Measurements from ENCODE around the gene MAB21L3.

The MAB21L3 gene

DNA sequence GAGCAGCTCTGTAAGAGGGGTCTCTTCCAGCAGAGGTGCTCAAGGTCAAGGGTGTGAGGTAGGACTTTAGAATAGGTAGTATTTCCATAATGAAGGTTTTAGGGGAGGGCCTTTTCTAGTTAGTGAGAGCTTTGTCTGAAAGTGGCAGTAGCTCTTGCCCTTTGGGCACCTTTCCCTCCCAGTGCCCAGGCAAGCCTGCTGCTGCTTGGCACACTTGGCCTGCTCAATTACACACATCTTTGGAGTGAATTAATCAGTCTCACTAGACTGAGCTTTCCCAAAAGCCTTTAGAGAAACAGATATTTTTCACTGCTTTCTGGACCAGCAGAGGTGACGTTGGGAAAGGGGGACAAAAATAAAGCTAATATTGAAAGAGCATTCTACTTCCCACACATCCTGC, 48.0 kb downstream of the MAB21L3 start:
- DNase-seq = peak in 1 of 42 donors; percentile 53
- intact Hi-C loops (cut with DNase I) = no loop called here

DNA sequence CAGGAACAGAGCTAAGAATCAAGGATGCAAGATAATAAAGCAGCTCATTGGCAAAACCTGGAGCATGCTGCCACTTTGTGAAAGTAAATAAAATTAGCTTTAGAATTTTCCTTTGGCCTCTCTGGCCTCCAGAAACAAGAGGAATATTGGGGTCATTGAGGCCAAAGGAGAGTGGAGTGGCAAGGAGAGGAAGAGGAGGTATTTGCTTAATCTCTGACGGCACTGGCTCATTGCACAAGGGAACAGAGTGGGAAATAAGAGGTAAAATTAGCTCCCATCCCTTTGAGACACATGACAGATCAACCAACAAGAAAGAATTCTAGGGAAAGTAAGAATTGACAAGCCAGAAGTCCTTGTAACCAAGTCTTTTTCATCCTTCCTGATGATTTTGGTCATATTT, 48.4 kb downstream of the MAB21L3 start:
- intact Hi-C loops (cut with DNase I) = no loop called here
- no peak for DNase-seq

DNA sequence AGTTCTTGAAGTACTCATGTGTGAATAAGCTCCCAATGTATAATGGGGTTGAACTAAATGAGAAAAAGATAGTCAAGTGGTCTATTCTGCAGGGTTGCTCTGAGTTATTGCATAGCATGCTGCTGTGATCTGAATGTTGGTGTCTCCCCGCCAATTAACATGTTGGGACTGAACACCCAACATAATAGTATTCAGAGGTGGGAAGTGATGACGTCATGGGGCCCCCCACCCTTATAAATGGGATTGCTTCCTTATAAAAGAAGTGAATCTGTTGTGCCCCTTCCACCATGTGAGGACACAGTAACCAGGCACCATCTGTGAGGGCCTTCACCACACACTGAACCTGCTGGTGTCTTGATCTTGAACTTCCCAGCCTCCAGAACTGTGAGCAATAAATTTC, 50.2 kb downstream of the MAB21L3 start:
- no peak for DNase-seq
- intact Hi-C loops (cut with DNase I) = no loop called here

DNA sequence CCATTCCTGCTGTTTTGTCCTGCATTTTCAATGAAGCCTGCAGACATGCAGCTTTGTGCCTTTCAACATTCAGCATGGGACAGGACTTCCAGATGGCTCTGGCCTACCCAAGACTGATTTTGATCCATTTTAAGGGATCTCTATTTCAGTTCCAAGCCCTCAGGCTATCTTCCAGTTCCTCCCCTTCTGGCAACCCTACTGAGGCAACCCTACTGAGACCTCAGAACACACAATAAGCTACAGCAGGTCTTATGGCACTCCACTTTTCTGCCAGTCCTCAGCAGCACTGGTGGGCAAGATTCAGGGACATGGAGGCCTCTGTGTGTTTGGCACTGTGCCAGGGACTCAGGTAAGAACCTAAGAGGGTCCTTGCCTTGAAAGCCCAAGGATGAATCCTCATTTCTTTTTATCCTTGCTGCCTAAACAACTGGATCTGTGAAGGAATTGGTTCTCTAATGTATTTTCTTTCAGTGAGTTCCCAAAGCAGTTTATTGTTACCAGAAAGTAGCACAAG, 50.7 kb downstream of the MAB21L3 start:
- intact Hi-C loops (cut with DNase I) = no loop called here
- DNase-seq = no peak

DNA sequence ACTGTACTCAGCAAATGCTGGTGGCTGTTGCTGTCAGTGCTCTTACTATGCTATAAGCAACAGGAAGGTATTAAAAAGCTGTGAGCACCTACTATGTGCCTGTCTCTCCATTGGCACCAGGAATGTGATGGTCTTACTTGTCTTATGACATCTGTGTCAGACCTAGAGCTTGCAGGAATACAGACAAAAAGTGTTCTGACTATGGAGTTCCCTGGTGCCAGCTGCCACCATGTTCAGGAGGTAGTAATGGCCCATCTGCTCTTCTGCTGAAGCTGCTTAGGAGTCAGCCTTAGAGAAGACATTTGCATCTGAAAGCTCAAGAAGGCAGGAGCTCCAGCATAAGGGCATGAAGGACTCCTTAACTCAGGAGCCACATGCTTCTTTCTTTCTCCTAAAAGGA, 52.3 kb downstream of the MAB21L3 start:
- DNase-seq = peak in 1 of 42 donors; percentile 25

DNA sequence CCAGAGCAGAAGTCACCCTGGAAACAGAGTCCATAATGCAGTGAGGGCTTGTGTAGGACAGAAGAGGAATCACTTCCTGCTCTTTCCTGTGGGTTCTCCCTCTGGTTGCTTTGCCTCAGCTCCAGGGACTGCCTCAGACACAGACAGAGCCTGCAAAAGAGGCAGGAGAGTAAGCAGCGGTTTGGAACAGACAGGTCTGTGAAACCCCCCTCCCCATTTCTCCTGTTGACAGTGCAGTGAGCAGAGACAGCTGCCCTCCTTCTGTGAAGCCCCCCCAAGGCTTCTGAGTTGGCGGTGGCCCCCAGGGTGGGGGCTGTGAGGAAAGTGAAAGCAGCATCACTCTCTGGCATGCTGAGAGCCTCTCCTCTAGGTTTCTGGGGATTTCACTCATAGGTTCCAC, 53.0 kb downstream of the MAB21L3 start:
- intact Hi-C loops (cut with DNase I) = no loop called here
- peak in 1 of 42 donors; percentile 20 for DNase-seq

More for the DNA sequence above, 52.3 kb downstream of the MAB21L3 start:
- intact Hi-C loops (cut with DNase I) = no loop called here

DNA sequence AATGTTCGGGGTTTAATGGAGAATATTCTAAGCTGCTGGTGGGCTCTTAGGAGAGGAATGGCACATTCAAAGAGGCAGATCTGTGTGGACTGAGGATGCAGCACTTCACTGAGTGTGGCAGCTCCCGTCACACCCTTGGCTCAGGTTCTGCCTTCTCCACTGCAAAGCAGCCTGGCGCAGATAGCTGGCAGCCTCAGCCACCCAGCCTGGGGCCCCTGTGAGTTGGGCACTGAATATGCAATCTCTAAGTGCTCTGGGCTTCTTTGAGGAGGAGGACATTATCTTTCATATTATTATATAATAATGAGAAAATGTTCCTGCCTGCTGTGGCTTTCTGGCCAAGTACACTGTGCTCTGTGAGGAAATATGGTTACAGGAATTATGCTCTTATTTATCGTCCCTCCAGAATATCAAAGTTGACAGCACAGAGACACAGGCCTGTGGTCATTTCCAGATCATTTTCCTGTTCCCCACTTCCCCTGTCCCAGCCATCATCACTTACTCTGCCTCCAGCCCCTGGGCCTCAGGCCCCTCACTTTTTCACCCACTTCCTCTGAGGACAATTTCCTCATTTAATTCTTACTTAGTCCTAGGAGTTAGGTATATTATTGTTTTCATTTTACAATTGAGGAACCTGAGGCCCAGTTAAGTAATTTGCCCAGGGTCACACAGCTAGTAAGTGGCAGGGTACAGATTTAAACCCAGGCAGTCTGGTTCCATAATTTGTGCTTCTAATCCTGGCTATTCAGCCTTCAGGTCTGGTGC, 53.6 kb downstream of the MAB21L3 start:
- DNase-seq = peak in 23 of 42 donors; percentile 18 to 71 (median 37)
- intact Hi-C loops (cut with DNase I) = no loop called here

DNA sequence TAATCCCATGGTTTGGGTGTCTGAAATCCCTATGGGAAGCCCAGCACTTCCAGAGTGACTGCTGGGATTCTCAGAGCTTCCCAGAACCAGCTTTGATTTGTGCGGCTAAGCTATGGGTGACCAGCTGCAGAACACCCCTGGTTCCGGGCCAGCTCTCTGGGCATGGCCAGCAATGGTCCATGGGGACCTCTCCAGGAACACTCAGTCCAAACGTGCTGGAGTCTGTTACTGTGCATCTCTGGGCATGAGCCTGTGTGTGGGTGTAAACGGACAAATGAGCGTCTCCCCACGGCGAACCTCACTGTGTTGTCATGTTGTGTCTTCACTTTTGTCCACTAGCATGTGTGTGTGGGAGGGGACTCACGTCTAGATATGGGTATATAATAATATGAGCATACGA, 54.4 kb downstream of the MAB21L3 start:
- peak in 3 of 42 donors; percentile 19 to 34 (median 29) for DNase-seq
- intact Hi-C loops (cut with DNase I) = no loop called here

DNA sequence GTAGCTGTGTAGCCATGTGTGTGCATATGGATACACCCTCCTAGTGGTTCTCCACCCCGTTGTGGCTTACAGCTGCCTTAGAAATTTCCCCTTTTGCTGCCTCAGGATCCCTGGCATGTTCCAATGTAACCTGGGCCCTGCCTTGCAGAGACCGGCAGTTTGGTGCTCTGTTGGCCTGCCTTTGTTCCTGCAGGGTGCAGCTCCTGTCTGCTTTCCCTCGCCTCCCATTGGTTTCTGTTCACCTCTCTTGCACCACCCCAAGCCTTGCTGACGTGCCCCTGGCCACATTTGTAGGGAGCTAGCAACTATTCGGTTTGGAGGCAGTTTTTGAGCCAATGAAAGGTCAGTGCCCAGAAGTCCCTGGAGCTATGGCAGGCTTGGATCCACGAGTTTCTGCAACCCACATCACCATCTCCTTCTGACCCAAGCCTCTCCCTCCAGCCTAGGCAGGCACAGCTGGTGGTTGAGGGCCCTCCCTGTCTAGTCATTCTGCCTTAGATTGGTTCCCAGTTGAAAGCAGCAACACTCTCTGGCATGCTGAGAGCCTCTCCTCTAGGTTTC, 54.9 kb downstream of the MAB21L3 start:
- intact Hi-C loops (cut with DNase I) = no loop called here
- no peak for DNase-seq

DNA sequence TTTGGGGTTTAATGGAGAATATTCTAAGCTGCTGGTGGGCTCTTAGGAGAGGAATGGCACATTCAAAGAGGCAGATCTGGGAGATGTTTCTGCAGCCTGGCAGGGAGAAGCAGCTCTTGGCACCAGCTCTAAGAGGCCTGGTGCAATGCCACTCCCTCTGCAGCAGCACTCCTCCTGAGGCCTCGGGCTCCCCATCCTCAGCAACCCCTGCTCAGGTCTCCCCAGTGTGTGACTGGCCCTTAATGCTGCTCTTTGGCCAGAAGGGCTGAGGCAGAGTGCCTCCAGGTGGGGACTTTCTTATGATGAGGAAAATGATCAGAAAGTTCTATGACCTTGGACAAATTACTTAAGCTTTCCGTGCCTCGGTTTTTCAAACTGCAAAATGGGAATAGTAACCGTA, 55.5 kb downstream of the MAB21L3 start:
- intact Hi-C loops (cut with DNase I) = no loop called here
- DNase-seq = no peak

DNA sequence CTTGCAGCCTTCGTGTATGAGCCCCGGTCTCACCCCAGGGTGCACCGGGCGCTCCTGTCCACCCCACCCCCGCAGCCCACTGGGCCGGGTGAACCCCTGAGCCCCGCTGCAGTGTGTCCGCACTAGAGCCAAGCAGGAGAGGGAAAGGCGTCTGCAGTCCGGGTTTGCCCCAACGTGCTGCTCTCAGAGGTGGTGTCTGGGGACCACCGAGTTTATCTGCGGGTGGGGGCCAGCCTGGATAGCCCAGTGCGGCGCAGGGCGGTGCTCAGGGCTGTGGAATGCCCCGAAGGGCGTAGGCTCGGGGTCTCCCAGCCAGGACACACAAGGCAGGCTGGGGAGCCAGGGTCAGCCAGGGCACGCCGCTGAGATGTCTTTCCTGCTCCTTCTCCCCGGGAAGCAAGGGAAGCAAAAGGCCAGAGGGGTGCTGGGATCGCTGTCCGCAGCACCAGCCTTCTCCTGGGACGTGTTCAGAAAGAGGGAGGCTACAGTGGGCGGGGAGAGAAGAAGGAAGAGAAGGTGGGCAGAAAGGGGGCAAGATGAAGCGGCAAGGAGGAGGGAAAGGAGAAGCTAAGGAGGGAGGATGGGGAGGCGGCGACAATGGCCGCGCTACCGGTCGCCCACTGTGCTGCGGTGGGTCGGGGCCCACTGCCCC, 56.6 kb downstream of the MAB21L3 start:
- peak in 1 of 42 donors; percentile 46 for DNase-seq
- intact Hi-C loops (cut with DNase I) = no loop called here

DNA sequence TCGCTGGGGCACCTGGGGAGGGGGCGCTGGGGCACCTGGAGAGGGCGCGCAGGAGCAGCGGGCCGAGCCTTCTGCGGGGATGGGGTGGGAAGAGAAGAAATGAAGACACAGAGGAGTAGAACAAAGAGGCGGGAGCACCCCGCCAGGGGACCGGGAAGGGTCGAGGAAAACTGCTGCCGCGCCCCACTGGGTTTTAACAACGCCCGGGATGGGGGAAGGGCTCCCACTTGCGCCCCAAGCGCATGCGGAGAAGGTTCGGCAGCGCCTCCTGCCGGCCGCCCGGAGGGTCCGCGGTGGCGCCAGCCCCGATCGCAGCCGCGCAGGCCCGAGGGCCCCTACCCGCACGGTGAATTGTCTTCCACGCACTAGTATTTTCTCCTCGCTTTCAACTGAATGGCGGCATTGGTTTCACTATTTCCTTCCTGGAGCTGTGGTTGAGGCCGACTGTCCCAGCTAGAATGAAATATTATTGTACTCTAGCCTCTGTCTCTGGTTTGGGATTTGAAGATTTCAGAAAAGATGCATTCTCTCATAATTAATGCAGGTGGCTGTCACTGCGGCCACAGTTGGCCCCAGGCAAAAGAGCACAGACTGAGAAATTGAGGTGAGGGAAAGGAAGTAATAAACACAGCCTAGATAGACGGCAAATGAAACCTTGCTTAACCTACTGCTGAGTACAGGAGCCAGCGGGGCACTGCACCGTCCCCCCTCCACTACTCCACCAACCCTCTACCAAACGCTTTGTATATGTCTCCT, 57.3 kb downstream of the MAB21L3 start:
- intact Hi-C loops (cut with DNase I) = no loop called here
- DNase-seq = peak; percentile 55 to 93 (median 85)

DNA sequence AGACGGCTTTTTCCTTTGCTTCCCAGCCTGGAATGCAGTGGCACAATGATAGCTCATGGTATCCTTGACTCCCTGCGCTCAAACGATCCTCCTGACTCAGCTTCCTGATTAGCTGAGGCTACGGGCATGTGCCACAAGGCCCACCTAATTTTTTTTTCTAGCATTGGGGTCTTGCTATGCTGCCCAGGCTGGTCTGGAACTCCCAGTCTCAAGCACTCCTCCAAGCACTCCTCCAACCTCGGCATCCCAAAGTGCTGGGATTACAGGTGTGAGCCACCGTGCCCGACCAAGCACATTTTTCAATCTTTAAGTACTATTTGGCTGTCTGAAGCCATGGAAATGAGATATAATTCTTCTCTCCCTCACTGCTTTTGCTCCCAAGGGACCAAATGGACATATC, 58.7 kb downstream of the MAB21L3 start:
- peak in 1 of 42 donors; percentile 28 for DNase-seq
- intact Hi-C loops (cut with DNase I) = no loop called here

DNA sequence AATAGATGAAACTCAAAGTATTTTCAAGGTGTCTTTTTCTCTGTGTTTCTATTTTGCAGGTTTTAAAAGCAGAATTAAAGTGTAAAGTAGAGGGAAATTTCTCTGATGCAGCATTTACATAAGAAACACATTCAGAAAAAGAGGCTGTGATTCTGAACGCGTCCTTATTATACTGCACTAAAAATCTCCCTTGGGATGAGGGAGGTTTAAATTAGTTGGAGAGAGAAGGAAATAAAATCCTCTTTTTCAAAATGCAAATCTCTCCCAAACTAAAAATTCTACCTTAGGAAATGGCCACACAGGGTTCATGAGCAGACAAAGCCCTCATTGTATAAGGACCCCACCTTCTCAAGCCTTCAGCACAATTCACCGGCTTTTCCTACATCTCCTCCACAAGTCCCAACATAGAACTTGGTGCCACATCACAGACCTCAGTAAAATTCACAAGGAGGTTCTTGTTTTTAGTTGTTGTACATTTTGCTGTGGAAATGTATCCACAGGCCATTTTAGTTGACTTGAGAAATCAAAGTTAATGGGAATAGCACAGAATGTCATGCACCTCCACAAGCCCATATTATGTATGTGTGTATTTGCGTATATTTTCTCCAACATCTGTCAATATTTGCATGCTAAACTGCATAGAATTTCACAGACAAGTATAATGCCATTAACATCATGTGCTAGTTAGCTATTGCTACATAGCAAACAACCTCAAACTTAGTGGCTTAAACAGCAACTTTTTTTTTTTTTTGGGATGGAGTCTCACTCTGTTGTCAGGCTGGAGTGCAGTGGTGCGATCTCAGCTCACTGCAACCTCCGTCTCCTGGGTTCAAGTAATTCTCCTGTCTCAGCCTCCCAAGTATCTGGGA, 59.8 kb downstream of the MAB21L3 start:
- intact Hi-C loops (cut with DNase I) = no loop called here

DNA sequence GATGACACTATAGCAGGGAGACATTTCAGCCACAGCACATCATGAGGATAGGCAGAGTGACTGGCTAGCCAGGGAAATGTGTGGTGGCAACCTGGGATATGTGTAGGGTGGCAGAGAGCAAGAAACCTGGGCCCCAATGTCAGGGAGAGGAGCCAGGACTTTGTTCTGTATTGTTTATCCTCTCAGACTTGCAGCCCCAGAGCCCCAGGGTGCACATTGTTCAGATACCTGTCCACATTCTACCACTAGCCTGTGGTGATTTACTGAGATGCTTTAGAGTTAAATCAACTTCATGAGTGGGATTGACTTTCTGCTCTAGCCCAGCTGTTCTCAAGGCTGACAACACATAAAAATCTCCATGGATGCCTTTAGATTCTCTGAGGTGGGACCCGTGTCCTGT, 61.5 kb downstream of the MAB21L3 start:
- intact Hi-C loops (cut with DNase I) = no loop called here
- no peak for DNase-seq

More for the DNA sequence above, 59.8 kb downstream of the MAB21L3 start:
- DNase-seq = no peak

DNA sequence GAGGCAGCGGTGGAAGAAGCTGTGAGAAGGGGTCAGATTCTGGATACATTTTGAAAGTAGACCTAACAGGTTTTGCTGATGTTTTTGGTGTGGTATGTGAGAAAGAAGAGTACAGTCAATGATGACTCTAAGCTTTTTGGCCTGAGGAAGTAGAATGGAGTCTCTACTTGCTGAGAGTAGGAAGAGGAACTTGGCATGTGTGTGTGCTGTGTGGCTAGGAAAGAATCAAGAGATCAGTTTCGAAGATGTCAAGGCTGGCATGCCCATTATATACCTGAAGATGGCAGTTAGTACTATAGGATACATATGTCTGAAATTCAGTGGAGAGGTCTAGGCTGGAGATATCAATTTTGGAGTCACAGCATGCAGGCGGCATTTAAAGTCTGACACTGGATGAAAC, 64.4 kb downstream of the MAB21L3 start:
- intact Hi-C loops (cut with DNase I) = no loop called here
- DNase-seq = no peak

DNA sequence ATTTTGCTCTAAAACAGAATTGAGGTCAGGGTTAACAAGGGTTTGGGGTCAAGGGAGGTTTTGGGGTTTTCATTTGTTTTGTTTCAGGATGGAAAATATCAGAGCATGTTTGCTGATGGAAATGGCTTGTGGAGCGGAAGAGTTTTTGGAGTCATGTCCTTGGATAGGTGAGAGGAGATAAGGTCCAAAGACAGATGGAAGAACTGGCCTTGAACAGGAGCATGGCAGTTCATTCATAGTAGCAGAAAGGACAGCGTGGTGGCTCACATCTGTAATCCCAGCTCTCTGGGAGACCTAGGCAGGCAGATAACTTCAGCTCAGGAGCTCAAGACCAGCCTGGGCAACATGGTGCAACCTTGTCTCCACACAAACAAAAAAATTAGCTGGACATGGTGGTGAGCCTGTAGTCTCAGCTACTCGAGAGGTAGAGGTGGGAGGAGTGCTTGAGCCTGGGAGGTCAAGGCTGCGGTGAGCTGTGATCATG, 65.1 kb downstream of the MAB21L3 start:
- intact Hi-C loops (cut with DNase I) = no loop called here
- no peak for DNase-seq

DNA sequence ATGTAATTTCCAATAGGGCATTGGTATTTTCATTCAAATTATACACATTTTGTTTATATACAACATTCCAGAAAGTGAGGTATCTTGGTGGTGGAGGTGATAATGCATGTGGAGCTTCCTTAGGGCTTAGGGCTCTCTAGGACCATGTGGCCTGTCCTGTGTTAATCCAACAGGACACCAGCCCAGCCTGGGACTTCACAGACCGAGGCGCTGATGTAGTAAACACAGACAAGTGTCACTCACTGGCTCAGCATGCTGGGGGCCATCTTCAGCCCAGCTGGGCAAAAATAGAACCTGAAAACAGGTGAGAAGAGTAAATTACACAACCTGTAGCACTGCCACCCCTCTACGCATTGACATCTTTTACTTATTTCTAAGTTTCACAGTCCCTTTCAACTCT, 66.7 kb downstream of the MAB21L3 start:
- intact Hi-C loops (cut with DNase I) = no loop called here
- DNase-seq = no peak
